GM21447 (cell line): ENCODE results near the gene ETV3L.
A peak's percentile ranks its signal among the peaks of the same experiment; 100 is the strongest.
"Not testable (repeated sequence)": the region's sequence is repeated elsewhere in the genome, so short reads cannot be mapped to it uniquely, and the experiment has no call there.

Source experiments
- ATAC-seq: cut with Tn5 transposase; IDR thresholded peaks from one replicate; pipeline ENCODE4 v1.9.1; 2021; ENCODE audit not compliant: unreplicated experiment

Gene ETV3L

GRCh38 chr1:157084720-157085119 lies 14.9 kb downstream of the ETV3L start:
- no peak for ATAC-seq

- no peak for ATAC-seq
These were observed 17.9 kb downstream of the ETV3L start for GRCh38 chr1:157081707-157082106.

GRCh38 chr1:157080714-157081113 lies 18.9 kb downstream of the ETV3L start:
- ATAC-seq = no peak

GRCh38 chr1:157077394-157077793 lies 22.2 kb downstream of the ETV3L start:
- no peak for ATAC-seq

- ATAC-seq = no peak
These were observed 25.5 kb downstream of the ETV3L start for GRCh38 chr1:157073944-157074685.

DNA sequence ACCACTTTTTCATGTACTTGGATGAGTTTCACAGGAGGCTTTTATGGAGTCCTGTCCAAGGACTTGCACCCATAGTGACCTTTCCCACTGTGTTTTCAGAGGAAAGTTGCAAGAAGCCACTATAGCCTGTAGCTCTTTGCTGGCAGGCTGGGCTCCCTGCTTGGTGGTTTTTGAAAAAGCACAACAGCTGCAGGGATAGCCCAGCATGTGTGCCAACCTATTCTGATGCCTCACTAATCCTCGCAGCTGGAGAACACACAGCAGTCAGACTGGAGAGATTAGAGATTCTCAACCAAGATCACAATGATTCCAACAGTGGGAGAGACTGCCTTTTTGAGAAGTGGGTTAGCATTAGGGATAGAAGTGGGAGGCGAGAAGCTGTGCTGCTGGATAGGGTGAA lies 30.0 kb downstream of the ETV3L start:
- no peak for ATAC-seq

- not testable (repeated sequence) for ATAC-seq
These were observed 40.4 kb downstream of the ETV3L start for GRCh38 chr1:157059241-157059640.

DNA sequence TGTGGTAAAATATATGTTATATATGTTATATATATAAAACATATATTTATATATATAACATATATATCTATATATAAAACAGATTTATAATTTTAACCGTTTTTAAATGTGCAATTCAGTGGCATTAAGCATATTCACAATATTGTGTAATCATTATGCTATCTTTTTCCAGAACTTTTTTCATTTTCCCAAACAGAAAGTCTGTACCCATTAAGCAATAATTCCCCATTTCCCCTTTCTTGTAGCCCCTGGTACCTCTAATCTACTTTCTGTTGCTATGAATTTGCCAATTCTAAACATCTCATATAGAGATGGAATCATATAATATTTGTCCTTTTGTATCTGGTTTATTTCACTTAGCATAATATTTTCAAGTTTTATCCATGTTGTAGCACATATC lies 43.3 kb downstream of the ETV3L start:
- no peak for ATAC-seq

- ATAC-seq = not testable (repeated sequence)
These were observed 43.9 kb downstream of the ETV3L start for GRCh38 chr1:157055729-157056128.

DNA sequence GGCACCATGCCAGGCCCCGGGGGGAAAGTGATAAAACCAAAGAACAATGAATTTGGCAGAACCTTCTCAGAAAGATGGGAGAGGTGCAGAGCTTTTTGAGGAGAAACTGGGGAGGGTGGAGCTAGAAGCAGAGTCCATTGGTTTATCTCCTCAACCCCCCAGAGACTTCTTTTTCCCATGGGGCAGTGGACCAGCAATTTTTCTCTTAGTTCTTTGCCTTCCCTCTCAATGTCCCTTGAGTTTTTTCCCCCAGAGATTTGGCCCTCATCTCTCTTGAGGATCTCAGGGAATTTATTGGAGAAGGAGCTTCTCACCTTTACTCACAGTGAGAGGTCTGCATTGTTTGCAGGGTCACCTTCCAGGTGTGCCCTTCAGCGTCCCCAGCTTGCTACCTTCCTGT lies 48.8 kb downstream of the ETV3L start:
- no peak for ATAC-seq

DNA sequence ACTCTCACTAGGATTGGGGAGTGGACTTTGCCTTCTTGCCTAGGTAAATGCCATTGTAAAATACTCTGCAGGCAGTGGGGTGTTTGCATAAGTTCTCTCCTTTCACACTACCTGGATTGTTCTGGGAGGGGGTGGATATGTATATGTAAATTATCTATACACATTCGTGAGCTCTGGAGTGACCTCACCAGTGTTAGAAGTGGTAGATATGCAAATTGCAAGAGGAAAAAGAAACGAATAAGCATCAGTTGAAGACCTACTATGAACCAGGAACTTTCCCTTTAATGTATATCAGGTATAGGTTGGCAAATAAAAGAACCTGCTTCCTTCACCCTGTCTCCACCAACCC lies 52.6 kb downstream of the ETV3L start:
- no peak for ATAC-seq

DNA sequence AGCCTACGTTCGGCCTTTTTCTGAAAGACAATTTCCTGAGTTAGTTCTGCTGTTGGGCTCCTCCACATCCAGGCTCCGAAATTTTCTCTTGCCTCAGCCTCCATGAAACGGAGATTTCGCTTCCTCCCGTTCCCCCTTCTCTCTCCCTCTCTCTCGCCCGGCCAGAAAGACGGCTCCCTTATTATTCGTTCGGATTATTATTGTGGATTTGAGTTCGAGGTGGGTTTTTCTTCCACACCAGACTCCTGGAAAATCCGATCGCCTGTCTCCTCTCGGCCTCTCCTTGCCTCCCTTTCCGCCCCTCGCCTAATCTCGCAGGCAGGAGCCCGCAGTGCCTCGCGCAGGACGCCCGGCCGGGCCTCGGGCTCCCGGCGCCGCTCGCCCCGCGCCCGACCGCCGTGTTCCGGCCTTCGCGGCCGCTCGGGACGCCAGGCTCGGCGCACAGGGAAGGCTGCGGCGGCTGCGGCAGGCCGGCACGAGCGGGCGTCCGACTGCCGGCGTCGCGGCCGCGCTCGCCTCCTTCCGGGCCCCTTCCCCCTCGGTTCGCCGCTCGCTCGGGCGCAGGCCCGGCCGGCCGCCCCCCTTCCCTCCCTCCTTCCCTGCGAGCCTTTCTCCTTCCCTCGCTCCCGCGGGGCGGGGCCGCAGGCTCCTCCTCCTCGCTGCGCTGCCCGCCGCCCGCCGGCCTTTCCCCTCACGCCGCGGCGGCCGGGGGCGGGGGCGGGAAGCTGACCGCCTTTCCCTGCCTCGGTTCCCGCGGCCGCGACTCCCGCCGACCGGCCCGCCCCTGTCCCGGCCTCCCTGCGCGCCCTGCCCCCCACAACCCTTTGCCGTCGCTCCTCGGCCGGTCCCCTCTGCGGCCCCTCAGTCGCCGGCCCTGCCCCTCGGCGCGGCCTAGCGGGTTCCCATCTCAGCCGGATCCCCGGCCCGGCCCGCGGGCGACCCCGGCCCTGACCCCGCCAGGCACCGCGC lies 54.1 kb downstream of the ETV3L start, which contains the start of gene ARHGEF11:
Gene ARHGEF11 (minus strand): TSS at position 493 of the 969 bp plus-strand sequence. CDS start 1,412 bp downstream, outside the sequence.
- peak; percentile 67 for ATAC-seq

GRCh38 chr1:157044326-157044725 lies 55.3 kb downstream of the ETV3L start:
- no peak for ATAC-seq

- no peak for ATAC-seq
These were observed 55.9 kb downstream of the ETV3L start for GRCh38 chr1:157043685-157044084.

GRCh38 chr1:157042846-157043245 lies 56.8 kb downstream of the ETV3L start:
- no peak for ATAC-seq
